ENCODE measurements around the gene TRAPPC14. TPM values are rescaled to one million over a fixed set of nuclear protein-coding genes. Genes with fewer than 3 reads are reported as not detected.

The TRAPPC14 gene
- total and polyA plus RNA-seq, 9 of the 15 experiments (the other 6 are each of a cell fraction or from before 2014, with no cell fraction given), result 0.42 to 45.9 (median 18.2) TPM

DNA sequence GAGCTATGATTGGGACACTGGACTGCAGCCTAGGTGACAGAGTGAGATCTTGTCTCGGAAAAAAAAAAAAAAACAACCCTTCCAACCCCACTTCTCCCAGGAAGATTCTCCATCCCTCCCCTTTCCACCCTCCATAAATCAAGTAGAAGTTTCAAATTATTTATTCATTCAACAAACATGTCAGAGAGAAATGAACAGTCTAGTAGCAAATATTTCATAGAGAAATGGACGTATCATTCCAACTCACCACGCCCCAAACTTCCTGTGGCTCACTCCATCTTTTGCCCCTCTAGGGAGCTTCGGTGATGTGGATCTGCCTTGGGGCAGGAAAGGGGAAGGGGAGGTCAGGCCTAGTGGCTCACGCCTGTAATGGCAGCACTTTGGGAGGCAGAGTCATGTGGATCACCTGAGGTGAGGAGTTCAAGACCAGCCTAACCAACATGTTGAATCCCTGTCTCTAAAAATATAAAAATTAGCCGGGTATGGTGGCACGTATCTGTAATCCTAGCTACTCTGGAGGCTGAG, 638 bp upstream of the TRAPPC14 start:
- FAIRE-seq (peak; percentile 44), ATAC-seq (no peak), DNase-seq (ENCODE audit: extremely low read depth in 1 of 4, low spot score in 3 of 4) (peak in 3 of 4 experiments; percentile 26 to 65 (median 28))
- intact Hi-C loops (cut with micrococcal nuclease), result loop anchor here (5.0 kb wide), 1 partner anchor 113 kb away; no protein-coding TSS in a partner anchor
- H3K36me3 ChIP-seq (ENCODE audit: control insufficient read depth, insufficient read depth, low read length), result peaks cover 29% of the 10 kb centered on the region
- peak overlapping the region; percentile 84 for H2AFZ ChIP-seq (ENCODE audit: low read depth, low read length)
- peaks cover 30% of the 10 kb centered on the region for H3K79me2 ChIP-seq (ENCODE audit: control insufficient read depth, insufficient read depth, low read length)
- peaks cover 10% of the 10 kb centered on the region for H4K20me1 ChIP-seq (replicated peaks; ENCODE audit: control insufficient read depth, insufficient read depth, low read length)
- CTCF ChIA-PET (ENCODE audit: low intra/inter-chr PET ratio), result interaction anchor here (0.6 kb wide), 1 partner anchor 11 kb away, joined by 5 read pairs; no protein-coding TSS in a partner anchor
- TSS peak; percentile 91 for BruUV-seq (replicated peaks)
- WGBS (ENCODE audit: insufficient coverage, low coverage, missing lambda C conversion rate), result 34% methylated on average over 7 of the region's 7 CpGs
- in situ Hi-C loops (cut with MboI), result no loop called here
- H3K9ac ChIP-seq (ENCODE audit: insufficient read depth in 1 of 2, low read depth in 2 of 2, low read length in 2 of 2), result peak overlapping the region; percentile 90 to 98
- no peaks in the 10 kb centered on the region for H3K27me3 ChIP-seq (ENCODE audit: control insufficient read depth in 2 of 2, insufficient read depth in 2 of 2, low read length in 2 of 2)
- H3K4me1 ChIP-seq (replicated peaks in 1 of 2; ENCODE audit: control insufficient read depth in 2 of 2, insufficient read depth in 2 of 2, low read length in 2 of 2), result peaks cover 36 to 67% of the 10 kb centered on the region in 2 experiments
- POLR2A ChIA-PET, result interaction anchor here (0.7 to 1.6 kb wide), 5 partner anchors 8 to 63 kb away, joined by 3 to 6 read pairs (median 3); partner anchors contain the start of gene LAMTOR4
- peak overlapping the region; percentile 91 for H3K27ac ChIP-seq (ENCODE audit: extremely low read depth, low read depth, low read length)
- H3K9me1 ChIP-seq (ENCODE audit: control insufficient read depth, insufficient read depth, low read length), result no peaks in the 10 kb centered on the region
- peak overlapping the region; percentile 89 for H3K4me2 ChIP-seq (ENCODE audit: insufficient read depth, low read length)
- H3K4me3 ChIP-seq, result peak overlapping the region; percentile 99
- no peaks in the 10 kb centered on the region for H3K9me3 ChIP-seq (replicated peaks; ENCODE audit: control insufficient read depth, insufficient read depth, low read depth, low read length)
- TF ChIP-seq ZNF766 (CRISPR knock-in tag; conservative IDR thresholded peaks at IDR 0.05), result 0 out of 2 replicates have a peak, but pooled peaks have one; percentile 14
- TF ChIP-seq ZNF197 (CRISPR knock-in tag; IDR thresholded peaks at IDR 0.05; ENCODE audit: low read depth), result peak; percentile 37; the same call in 1 of the 2 replicates
- TF ChIP-seq SREBF1 (IDR thresholded peaks at IDR 0.05; ENCODE audit: borderline replicate concordance, low read depth, low read length), result no peak
- TF ChIP-seq, protein P1, sequence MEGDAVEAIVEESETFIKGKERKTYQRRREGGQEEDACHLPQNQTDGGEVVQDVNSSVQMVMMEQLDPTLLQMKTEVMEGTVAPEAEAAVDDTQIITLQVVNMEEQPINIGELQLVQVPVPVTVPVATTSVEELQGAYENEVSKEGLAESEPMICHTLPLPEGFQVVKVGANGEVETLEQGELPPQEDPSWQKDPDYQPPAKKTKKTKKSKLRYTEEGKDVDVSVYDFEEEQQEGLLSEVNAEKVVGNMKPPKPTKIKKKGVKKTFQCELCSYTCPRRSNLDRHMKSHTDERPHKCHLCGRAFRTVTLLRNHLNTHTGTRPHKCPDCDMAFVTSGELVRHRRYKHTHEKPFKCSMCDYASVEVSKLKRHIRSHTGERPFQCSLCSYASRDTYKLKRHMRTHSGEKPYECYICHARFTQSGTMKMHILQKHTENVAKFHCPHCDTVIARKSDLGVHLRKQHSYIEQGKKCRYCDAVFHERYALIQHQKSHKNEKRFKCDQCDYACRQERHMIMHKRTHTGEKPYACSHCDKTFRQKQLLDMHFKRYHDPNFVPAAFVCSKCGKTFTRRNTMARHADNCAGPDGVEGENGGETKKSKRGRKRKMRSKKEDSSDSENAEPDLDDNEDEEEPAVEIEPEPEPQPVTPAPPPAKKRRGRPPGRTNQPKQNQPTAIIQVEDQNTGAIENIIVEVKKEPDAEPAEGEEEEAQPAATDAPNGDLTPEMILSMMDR (IDR thresholded peaks at IDR 0.05 in 2 of 3, conservative IDR thresholded peaks at IDR 0.05 in 1 of 3; ENCODE audit: insufficient read depth in 2 of 3, low read depth in 1 of 3, low read length in 3 of 3), result peak; percentile 11 to 24 (median 18); a peak in 1 of 6 replicates
- TF ChIP-seq, protein P2, sequence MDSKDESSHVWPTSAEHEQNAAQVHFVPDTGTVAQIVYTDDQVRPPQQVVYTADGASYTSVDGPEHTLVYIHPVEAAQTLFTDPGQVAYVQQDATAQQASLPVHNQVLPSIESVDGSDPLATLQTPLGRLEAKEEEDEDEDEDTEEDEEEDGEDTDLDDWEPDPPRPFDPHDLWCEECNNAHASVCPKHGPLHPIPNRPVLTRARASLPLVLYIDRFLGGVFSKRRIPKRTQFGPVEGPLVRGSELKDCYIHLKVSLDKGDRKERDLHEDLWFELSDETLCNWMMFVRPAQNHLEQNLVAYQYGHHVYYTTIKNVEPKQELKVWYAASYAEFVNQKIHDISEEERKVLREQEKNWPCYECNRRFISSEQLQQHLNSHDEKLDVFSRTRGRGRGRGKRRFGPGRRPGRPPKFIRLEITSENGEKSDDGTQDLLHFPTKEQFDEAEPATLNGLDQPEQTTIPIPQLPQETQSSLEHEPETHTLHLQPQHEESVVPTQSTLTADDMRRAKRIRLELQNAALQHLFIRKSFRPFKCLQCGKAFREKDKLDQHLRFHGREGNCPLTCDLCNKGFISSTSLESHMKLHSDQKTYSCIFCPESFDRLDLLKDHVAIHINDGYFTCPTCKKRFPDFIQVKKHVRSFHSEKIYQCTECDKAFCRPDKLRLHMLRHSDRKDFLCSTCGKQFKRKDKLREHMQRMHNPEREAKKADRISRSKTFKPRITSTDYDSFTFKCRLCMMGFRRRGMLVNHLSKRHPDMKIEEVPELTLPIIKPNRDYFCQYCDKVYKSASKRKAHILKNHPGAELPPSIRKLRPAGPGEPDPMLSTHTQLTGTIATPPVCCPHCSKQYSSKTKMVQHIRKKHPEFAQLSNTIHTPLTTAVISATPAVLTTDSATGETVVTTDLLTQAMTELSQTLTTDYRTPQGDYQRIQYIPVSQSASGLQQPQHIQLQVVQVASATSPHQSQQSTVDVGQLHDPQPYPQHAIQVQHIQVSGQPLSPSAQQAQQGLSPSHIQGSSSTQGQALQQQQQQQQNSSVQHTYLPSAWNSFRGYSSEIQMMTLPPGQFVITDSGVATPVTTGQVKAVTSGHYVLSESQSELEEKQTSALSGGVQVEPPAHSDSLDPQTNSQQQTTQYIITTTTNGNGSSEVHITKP (IDR thresholded peaks at IDR 0.05; ENCODE audit: partially characterized antibody), result peak; percentile 41
- no peak for TF ChIP-seq MYC (IDR thresholded peaks at IDR 0.05; ENCODE audit: low read depth, low read length)
- no peak for TF ChIP-seq MYC (CRISPR knock-in tag; IDR thresholded peaks at IDR 0.05; ENCODE audit: borderline replicate concordance, low read depth)
- TF ChIP-seq MCM5 (IDR thresholded peaks at IDR 0.05; ENCODE audit: low read depth), result no peak
- 0 out of 2 replicates have a peak, but pooled peaks have one; percentile 46 for TF ChIP-seq EP400 (IDR thresholded peaks at IDR 0.05)
- TF ChIP-seq ARNT (IDR thresholded peaks at IDR 0.05), result peak in 1 of 2 experiments; percentile 80; a peak in 1 of 4 replicates
- TF ChIP-seq XRCC4 (IDR thresholded peaks at IDR 0.05; ENCODE audit: extremely low read depth, insufficient read depth, insufficient read length), result no peak
- TF ChIP-seq TBP (optimal IDR thresholded peaks at IDR 0.05; ENCODE audit: low read depth, low read length), result peak; percentile 62
- 0 out of 2 replicates have a peak, but pooled peaks have one; percentile 7 for TF ChIP-seq CC2D1A (IDR thresholded peaks at IDR 0.05)
- TF ChIP-seq MIER1 (IDR thresholded peaks at IDR 0.05; ENCODE audit: low read depth), result 0 out of 2 replicates have a peak, but pooled peaks have one; percentile 49
- TF ChIP-seq SAFB2 (IDR thresholded peaks at IDR 0.05; ENCODE audit: borderline replicate concordance, low read depth, low read length, severe bottlenecking), result no peak
- TF ChIP-seq DPF2 (IDR thresholded peaks at IDR 0.05), result peak; percentile 62
- 0 out of 2 replicates have a peak, but pooled peaks have one; percentile 41 for TF ChIP-seq ZNF431 (CRISPR knock-in tag; IDR thresholded peaks at IDR 0.05)
- TF ChIP-seq TCFL5 (CRISPR knock-in tag; conservative IDR thresholded peaks at IDR 0.05), result no peak
